DOHH2 (cell line): ENCODE measurements around the gene ZNF571.

Experiments
- H3F3A ChIP-seq: fragments of 200-600 bp; sonication (generic), shearing (Covaris generic); 2 replicates; pipeline ENCODE4 v1.6.0; 2016; ENCODE audit warnings: antibody characterized with exemption, mild to moderate bottlenecking; ENCODE audit not compliant: control insufficient read depth, insufficient read depth
- H3K27ac ChIP-seq: fragments of 200-600 bp; sonication (generic); 2 replicates; pipeline ENCODE4 v1.5.1; 2014; ENCODE audit warnings: low read depth, mild to moderate bottlenecking, low read length, moderate library complexity
- H3K27me3 ChIP-seq: fragments of 200-600 bp; sonication (generic); 2 replicates; pipeline ENCODE4 v1.6.1; 2014; ENCODE audit warnings: mild to moderate bottlenecking, low read length, mixed read lengths; ENCODE audit not compliant: control insufficient read depth
- H3K36me3 ChIP-seq: fragments of 200-600 bp; sonication (generic); 2 replicates; pipeline ENCODE4 v1.6.1; 2014; ENCODE audit warnings: mild to moderate bottlenecking, low read length, moderate library complexity, mixed read lengths; ENCODE audit not compliant: control insufficient read depth
- H3K4me1 ChIP-seq: fragments of 200-600 bp; sonication (generic); 2 replicates; pipeline ENCODE4 v1.6.1; 2014; ENCODE audit warnings: mild to moderate bottlenecking, low read length, mixed read lengths; ENCODE audit not compliant: control insufficient read depth
- H3K4me2 ChIP-seq: fragments of 200-600 bp; sonication (generic); 2 replicates; pipeline ENCODE4 v1.6.0; 2014; ENCODE audit warnings: mild to moderate bottlenecking, low read length, moderate library complexity
- H3K4me3 ChIP-seq: fragments of 200-600 bp; sonication (generic); 2 replicates; pipeline ENCODE4 v1.5.1; 2014; ENCODE audit warnings: mild to moderate bottlenecking, low read length, mixed read lengths
- H3K79me2 ChIP-seq: fragments of 200-600 bp; sonication (generic); 2 replicates; pipeline ENCODE4 v1.6.1; 2014; ENCODE audit warnings: mild to moderate bottlenecking, low read length, mixed read lengths; ENCODE audit not compliant: control insufficient read depth
- H3K9me2 ChIP-seq: fragments of 200-600 bp; sonication (generic); replicated peaks from 2 replicates; pipeline ENCODE4 v1.6.1; 2014; ENCODE audit warnings: mild to moderate bottlenecking, low read length, mixed read lengths; ENCODE audit not compliant: control insufficient read depth
- H3K9me3 ChIP-seq: fragments of 200-600 bp; sonication (generic); 2 replicates; pipeline ENCODE4 v1.6.1; 2014; ENCODE audit warnings: antibody characterized with exemption, low read length, mixed read lengths; ENCODE audit not compliant: control insufficient read depth, insufficient read depth
- H4K20me1 ChIP-seq: fragments of 200-600 bp; sonication (generic); 2 replicates; pipeline ENCODE4 v1.6.0; 2014; ENCODE audit warnings: low read depth, mild to moderate bottlenecking, antibody characterized with exemption, low read length, moderate library complexity; ENCODE audit not compliant: control insufficient read depth, insufficient read depth
- EZH2phosphoT487 ChIP-seq: fragments of 200-600 bp; sonication (generic); IDR thresholded peaks from 2 replicates; pipeline ENCODE4 v1.6.1; 2017; ENCODE audit warnings: borderline replicate concordance, mild to moderate bottlenecking, antibody characterized with exemption, low read length, moderate library complexity, mixed read lengths
- TF ChIP-seq, protein P1 (sequence below): fragments of 200-600 bp; sonication (generic); IDR thresholded peaks from one replicate; pipeline ENCODE4 v1.5.1; 2014; ENCODE audit warnings: antibody characterized with exemption, mild to moderate bottlenecking, low read depth, low read length; ENCODE audit not compliant: poor library complexity, severe bottlenecking

Gene ZNF571

DNA sequence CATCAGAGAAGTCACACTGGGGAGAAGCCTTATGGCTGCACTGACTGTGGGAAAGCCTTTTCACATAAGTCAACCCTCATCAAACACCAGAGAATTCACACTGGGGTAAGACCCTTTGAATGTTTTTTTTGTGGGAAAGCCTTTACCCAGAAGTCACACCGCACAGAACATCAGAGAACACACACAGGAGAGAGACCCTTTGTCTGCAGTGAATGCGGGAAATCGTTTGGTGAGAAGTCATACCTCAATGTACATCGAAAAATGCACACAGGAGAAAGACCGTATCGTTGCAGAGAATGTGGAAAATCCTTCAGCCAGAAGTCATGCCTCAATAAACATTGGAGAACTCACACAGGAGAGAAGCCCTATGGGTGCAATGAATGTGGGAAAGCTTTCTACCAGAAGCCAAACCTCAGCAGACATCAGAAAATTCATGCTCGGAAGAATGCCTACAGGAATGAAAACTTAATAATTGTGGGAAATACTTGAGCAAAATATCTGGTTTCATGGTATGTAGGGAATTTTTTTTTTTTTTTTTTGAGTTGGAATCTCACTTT, 57.1 kb downstream of the ZNF571 start:
- TF ChIP-seq, protein P1, sequence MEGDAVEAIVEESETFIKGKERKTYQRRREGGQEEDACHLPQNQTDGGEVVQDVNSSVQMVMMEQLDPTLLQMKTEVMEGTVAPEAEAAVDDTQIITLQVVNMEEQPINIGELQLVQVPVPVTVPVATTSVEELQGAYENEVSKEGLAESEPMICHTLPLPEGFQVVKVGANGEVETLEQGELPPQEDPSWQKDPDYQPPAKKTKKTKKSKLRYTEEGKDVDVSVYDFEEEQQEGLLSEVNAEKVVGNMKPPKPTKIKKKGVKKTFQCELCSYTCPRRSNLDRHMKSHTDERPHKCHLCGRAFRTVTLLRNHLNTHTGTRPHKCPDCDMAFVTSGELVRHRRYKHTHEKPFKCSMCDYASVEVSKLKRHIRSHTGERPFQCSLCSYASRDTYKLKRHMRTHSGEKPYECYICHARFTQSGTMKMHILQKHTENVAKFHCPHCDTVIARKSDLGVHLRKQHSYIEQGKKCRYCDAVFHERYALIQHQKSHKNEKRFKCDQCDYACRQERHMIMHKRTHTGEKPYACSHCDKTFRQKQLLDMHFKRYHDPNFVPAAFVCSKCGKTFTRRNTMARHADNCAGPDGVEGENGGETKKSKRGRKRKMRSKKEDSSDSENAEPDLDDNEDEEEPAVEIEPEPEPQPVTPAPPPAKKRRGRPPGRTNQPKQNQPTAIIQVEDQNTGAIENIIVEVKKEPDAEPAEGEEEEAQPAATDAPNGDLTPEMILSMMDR, result no peak
- no peak for TF ChIP-seq EZH2phosphoT487
- Histone ChIP-seq H3K9me3 (peaks cover 21% of the 10 kb centered on the region), H3K36me3 (no peaks in the 10 kb centered on the region), H3K4me3 (no peak overlapping the region), H3F3A (no peaks in the 10 kb centered on the region), H3K4me1 (no peaks in the 10 kb centered on the region), H3K79me2 (no peaks in the 10 kb centered on the region), H3K4me2 (no peak overlapping the region), H3K27me3 (no peaks in the 10 kb centered on the region), H3K9me2 (no peaks in the 10 kb centered on the region), H3K27ac (no peak overlapping the region), H4K20me1 (no peaks in the 10 kb centered on the region)

DNA sequence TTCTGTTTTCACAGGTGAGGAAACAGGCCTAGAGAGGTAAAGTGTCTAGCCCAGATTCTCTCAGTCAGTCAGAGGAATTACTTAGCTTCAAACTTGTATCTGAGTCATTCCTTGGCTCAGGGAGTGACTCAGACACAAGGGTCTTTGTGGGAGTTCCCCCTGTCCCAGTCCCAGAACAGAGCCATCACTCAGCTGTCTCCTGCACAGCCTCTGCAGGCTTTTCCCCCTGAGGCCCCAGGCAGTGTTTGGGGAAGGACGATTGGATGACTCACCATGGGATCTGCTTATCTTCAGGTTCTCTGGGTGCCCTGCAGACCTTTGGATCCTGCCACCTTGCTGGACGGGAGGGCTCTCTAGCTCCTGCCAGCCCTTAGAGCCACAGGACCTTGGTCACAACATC, 74.7 kb downstream of the ZNF571 start:
- Histone ChIP-seq H3K79me2 (no peaks in the 10 kb centered on the region), H3K36me3 (no peaks in the 10 kb centered on the region), H4K20me1 (no peaks in the 10 kb centered on the region), H3K27me3 (no peaks in the 10 kb centered on the region), H3K4me2 (no peak overlapping the region), H3K9me2 (no peaks in the 10 kb centered on the region), H3K27ac (no peak overlapping the region), H3K4me3 (no peak overlapping the region), H3F3A (no peaks in the 10 kb centered on the region), H3K4me1 (no peaks in the 10 kb centered on the region), H3K9me3 (peaks cover 3% of the 10 kb centered on the region; the same call in 1 of the 2 replicates)
- no peak for TF ChIP-seq EZH2phosphoT487
- TF ChIP-seq, protein P1, result no peak
